DND-41 (cell line): ENCODE measurements around the gene GHDC.

ENCODE experiments used
- EZH2 ChIP-seq: IDR thresholded peaks from 3 replicates; pipeline ENCODE4 v1.6.1; 2012; ENCODE audit warnings: borderline replicate concordance, low read depth, mild to moderate bottlenecking, moderate library complexity, low read length, inconsistent platforms; ENCODE audit not compliant: severe bottlenecking
- TF ChIP-seq, protein P1 (sequence below): IDR thresholded peaks from 2 replicates; pipeline ENCODE4 v1.5.1; 2012; ENCODE audit warnings: borderline replicate concordance, low read length, moderate library complexity, mild to moderate bottlenecking; ENCODE audit not compliant: poor library complexity, severe bottlenecking; ENCODE audit errors: extremely low read depth

DNA sequence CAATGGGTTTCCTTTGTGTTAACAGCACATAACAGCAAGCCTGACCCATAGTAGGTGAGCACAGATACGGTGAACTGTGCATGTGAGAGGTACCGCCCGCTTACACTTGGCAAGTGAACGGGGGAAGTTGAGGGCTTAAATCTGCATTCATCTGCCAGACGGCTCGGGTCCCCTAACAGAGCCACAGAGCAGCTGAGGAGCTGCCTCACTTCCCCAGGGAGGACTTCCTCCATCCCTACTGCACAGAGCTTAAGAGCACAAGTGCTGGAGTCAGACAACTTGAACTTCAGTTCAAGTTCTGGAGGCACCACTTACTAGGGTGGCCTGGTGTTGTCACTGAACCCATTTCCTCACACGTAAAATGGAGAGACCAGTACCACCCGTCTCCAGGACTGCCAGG, 52.9 kb downstream of the GHDC start:
- TF ChIP-seq EZH2, result no peak
- TF ChIP-seq, protein P1, sequence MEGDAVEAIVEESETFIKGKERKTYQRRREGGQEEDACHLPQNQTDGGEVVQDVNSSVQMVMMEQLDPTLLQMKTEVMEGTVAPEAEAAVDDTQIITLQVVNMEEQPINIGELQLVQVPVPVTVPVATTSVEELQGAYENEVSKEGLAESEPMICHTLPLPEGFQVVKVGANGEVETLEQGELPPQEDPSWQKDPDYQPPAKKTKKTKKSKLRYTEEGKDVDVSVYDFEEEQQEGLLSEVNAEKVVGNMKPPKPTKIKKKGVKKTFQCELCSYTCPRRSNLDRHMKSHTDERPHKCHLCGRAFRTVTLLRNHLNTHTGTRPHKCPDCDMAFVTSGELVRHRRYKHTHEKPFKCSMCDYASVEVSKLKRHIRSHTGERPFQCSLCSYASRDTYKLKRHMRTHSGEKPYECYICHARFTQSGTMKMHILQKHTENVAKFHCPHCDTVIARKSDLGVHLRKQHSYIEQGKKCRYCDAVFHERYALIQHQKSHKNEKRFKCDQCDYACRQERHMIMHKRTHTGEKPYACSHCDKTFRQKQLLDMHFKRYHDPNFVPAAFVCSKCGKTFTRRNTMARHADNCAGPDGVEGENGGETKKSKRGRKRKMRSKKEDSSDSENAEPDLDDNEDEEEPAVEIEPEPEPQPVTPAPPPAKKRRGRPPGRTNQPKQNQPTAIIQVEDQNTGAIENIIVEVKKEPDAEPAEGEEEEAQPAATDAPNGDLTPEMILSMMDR, result no peak
